ENCODE measurements around the gene LSM3.
A peak's percentile ranks its signal among the peaks of the same experiment; 100 is the strongest.

The LSM3 gene

DNA sequence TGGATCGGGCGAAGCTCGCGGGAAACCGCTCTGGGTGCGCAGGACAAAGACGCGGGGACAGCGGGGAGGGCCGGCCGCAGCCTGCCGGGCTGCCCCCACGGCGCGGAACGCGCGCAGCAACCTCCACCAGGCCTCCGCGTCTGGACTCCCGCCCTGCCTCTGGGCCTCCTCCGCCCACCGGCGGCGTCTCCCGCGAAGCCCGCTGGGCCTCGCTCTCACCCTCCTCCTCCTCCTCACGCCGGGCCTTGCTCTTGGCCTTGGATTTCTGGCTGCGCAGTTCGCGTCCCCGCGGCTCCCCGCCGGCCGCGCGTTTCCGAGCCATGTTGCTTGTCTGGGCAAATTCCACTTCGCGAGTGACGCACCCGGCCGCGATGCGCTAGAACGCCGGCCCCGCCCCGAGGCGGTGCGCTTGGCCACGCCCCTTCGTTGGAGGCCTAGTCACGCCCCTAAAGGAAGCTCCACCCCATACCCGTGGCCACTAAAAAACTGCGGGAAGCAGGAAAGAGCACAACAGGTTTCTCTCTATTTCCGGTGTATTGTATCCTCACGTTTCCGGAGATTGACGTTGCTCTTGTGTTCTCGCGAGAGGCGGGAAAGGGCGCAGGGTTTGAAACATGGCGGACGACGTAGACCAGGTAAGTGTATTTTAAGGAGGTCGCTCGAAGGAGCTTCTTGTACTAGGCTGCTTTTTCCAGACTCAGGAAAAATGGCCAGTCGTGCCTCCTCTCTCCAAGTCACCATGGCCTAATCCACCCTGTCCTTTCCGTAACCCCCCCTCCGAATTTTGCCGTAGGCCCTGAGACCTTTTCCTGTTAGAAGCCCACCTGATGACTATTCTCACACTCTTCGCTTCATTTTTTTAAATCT lies at the start of gene LSM3, which contains the start of gene XPC:
TSS of gene LSM3 (plus strand) at position 571 of the 867 bp plus-strand sequence. CDS start at position 615, 44 bp downstream.
TSS of gene XPC (minus strand) at position 355 of the 867 bp plus-strand sequence. CDS start at position 322, 33 bp downstream.
- peak; percentile 84 for DNase-seq

DNA sequence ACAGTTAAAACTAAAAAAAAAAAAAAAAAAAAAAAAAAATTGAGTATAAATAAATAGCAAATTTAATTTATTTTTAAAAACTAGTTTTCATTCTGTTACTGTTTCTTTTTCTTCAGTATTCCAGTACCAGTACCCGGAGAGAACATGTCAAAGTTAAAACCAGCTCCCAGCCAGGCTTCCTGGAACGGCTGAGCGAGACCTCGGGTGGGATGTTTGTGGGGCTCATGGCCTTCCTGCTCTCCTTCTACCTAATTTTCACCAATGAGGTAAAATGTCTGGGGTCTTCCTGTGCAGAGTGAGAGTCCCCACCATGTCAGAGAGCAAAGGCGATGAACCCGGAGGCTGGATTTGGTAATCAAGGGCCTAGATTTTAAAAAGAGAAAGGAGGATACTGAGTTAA lies 49.3 kb upstream of the LSM3 start:
- DNase-seq: no peak

DNA sequence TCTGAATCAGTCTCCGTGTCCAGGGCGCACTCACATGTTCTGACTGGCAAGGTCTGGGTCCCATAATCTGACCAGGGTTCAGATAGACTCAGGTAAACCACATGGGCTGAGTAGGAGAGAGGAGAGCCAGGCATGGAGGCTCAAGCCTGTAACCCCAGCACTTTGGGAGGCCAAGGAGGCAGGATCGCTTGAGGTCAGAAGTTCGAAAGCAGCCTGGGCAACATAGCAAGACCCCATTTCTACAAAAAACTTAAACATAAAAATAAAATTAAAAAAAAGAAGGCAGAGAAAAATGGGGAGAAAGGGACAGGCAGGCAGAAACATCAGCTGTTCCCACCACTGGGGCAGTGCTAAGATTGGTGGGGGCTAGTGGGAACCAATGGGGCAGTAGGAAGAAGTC lies 48.4 kb upstream of the LSM3 start:
- no peak for DNase-seq

DNA sequence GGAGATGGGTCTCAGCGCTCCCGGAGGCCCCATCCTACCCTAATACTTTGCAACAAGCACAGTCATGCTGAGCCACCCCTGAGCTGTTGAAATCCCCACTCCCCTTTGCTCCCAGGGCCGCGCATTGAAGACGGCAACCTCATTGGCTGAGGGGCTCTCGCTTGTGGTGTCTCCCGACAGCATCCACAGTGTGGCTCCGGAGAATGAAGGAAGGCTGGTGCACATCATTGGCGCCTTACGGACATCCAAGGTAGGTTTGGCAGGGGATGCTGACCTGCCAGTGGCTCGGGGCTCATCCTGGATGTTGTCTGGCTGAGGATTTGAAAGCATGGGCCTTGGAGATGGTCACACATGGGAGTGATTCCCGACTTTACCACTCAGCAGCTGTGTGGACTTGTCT lies 47.9 kb upstream of the LSM3 start:
- DNase-seq: no peak

DNA sequence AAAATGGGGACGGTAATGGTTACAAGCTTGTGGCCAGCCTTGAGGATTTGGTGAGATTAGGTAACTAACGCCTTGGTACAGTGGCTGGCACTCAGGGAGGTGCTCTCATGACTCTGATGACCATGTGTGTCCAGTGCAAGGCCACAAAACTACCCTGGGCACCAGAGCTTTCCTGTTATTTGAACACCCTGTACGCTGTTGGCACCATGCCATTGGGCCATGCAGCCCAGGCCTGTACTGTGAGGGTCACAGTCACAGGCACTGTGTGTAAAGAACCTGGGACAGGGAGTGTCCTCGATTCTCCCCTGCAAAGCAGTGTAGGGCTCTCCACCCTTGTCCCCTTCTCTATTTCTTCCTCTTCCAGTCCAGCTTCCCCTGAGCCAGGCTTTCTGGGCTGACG lies 47.5 kb upstream of the LSM3 start:
- DNase-seq: no peak

DNA sequence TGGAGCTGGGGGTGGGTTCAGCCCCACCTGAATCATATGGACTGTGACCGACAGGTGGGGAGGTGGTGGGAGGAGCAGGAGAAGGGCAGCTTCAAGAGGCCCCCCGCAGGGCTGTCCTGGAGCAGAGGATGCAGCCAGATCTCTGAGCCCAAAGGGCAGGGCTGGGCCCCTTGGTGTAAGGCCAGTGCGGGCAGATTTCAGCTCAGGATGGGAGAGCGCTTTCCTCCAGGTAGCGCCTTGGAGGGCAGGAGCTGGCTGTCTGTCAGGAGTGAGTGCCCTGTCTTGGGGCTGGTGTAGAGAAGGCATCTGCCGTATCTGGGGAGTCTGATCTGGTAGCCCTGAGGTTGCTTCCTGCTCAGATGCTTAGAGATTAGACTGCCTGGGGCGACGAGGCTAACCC lies 46.5 kb upstream of the LSM3 start:
- no peak for DNase-seq

DNA sequence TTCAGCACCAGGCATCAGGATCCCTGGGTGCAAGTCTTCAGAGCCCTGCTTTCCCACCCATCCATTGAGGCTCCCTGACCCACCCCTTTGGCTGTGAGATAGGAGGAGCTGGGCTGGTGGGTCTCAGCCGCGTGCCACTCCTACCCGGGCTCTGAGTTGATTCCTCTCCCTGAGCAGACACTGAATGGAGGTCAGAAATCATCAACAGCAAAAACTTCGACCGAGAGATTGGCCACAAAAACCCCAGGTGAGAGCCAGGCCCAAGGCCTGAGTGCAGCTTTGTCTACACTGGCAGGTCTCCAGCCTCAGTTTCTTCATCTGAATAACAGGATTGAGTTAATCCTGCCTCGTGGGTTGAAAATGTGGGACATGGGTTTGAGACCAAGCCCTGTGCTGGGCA lies 45.9 kb upstream of the LSM3 start:
- DNase-seq: no peak

DNA sequence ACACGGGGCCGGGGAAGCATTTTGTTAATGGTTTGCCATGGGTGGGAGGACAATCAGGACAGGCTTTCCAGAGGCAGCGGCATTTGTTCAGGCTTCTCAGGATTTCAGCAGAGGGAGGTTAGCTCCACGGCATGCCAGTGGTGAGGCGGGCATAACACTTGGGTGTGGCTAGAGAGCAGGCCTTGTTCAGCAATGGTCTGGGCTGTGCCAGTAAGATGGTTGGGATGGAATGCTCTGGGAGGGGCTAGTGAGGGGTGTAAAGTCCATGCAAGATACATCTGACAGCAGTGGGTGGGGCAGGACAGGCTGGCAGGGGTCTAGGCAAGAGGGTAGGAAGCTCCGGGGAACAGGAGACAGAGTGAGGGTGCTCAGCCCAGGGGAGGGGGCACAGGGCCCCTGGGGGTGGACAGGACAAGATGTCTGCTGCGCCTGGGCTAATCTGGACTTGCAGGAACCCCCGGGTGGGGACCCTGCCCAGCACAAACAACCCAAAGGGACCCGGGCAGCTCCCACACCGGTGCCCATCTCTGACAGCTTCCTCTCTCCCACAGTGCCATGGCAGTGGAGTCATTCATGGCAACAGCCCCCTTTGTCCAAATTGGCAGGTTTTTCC lies 45.3 kb upstream of the LSM3 start:
- DNase-seq: no peak

DNA sequence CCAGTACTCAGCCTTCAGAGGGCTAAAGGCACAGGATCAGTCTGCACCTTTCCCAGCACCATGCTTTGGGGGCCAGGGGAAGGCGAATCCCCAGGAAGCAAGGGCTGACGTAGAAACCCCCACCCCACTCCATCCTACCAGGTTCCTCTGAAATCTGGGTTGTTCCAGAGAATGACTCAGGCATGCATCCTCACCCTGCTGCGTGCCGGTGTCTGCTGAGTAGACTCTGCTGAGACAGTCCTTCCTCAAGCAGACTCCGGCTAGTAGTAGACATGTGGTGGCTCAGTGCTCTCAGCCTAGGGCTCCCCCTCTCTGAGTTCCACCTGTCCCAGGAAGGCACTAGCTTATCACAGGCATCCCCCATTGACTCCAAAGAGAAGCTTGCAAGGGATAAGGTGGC lies 44.7 kb upstream of the LSM3 start:
- DNase-seq: no peak

DNA sequence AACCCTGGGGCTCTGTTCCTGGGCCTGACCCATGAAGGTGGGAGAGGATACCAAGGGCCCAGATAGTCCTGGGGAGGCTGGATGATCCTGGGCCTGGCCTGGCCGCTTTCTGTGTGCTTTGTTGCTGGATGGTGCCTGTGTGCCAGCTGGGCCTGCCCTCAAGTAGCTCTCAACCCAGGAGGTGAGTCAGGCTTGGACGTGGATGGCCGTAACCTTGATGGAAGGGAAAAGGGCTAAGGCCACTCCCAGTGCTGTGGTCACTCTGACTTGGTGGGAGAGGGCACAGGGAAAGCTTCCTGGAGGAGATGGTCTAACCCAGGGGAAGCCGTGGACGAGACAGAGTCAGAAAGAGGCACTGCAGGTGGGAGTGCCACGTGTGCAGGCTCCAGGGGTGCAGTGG lies 44.3 kb upstream of the LSM3 start:
- DNase-seq: no peak

DNA sequence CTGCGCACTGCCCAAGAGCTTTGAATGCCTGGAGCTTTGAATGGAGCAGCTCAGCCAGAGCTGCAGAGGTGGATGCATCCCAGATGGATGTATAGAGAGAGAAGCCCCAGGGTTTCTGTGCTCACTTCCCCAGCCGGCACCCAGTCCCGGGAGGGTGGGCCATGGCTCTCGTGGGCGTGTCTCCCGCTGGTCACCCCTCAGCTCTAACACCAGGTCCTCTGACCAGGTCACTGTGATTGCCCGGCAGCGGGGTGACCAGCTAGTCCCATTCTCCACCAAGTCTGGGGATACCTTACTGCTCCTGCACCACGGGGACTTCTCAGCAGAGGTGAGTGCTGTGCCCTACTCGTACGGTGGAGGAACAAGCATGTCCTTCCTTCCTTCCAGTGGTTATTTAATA lies 43.0 kb upstream of the LSM3 start:
- DNase-seq: no peak

DNA sequence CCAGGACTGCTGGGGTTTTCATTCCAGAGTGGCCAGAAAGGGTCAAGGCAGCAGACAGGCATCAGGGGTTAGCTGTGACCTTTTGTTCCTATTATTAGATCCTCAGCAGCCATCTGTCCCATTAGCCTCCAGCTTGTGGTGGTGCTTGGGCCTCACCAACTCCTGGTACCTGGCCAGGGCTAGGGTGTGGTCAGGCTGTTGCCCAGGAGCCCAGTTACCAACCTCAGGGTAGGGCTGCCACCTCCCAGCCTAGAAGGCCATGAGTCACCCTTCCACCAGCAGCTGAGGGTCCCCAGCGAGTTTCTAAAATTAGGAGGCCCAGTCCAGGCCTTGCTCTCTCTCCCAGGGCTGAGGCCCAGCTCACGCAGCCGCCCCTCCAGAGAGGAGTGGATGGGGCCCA lies 41.6 kb upstream of the LSM3 start:
- DNase-seq: no peak

DNA sequence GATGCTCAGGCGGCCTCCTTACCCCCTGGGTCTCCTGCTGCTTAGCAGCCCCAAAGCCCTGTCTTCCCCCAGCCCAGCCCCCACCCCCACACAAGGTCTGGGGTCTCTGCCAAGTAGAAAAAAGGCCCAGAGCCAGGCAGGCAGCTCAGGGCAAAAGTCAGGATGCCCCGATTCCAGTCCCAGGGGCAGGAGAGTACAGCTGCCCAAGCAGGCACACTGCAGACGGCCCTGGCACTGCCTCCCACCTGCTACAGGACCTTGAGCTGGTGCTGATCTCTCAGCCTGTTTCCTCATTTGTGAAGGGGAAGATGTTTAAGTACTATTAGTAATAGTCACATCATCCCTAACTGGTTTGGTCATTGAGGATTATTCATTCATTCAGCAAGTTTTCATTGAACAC lies 41.2 kb upstream of the LSM3 start:
- no peak for DNase-seq

DNA sequence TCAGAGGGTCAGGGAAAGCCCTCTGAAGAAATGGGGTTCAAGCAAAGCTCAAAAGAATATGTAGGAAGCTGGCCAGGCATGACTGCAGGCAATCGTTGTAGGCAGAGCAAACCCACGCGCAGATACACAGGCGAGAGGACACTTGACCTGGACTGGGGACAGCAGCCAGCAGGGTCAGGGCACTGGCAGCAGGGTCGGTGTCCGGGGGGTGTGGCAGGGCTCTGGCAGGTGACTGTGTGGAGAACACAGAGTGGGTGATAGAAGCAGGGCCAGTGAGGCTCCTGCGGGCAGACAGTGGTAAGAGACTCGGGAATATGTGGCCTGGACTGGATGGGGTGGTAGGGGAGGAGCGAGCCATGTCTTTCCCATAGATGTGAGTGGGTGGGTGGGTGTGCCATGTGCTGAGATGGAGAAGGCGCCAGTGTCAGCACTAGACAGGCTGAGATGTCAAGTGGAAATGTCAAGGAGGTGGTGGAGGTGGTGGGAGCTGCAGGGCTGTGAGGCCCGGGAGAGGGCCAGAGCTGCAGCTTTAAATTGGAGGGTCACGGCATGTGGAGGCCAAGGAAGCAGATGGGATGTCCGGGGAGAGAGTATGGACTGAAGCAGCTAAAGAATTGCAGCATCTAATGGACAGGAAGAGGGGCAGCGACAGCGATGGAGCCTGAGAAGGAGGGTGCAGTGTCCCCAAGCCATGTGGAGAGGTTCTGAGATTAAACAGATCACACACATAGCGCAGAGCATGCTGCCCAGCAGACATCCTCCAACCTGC lies 40.3 kb upstream of the LSM3 start:
- DNase-seq: no peak

DNA sequence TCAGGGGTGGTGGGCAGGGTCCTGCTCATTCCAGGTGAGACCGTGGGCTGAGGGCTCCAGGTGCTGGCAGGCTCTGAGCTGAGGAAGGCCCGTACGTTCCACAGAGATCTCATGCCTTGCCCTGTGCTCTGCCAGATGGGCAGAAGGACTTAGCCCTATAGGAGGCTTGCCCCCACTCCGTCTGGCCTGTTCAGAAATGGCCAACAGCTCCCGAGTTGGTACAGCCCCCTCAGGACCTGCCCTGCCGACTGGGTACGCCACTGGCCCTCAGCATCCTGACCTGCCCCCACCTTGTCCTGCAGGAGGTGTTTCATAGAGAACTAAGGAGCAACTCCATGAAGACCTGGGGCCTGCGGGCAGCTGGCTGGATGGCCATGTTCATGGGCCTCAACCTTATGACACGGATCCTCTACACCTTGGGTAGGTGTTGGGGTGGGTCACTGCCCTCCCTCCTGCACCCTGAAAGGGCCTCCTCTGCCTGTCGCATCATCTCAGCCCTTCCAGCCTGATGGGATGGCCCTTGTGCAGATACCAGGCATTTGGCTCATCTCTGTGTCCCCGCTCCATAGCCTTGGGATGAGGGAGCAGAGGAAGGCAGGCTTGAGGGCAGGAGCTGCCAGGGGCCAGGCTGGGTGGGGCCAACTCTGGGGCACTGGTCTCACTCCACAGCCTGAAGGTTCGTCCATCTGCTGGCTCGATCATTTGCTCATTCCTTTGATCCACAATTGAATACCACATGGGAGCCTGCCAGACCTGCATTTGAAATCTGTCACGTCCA lies 39.5 kb upstream of the LSM3 start:
- DNase-seq: no peak

DNA sequence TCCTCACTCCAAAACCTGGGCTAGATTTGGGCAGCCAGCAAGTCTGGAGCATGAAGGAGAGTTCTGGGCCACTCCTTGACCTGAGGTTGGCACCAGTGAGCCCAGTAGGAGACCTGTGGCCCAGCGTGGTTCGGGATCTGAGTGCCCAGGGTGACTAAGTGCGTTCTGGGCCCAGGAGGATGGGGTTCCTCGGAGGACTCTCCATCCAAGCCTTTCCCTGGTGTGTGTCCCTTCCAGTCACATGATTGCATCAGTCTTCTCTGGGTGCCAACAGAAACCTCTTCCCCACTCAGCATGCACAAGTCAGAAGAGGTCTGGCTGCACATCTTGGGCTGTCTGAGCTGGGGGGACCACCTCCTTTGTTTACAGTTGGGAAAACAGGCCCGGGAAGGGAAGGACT lies 38.8 kb upstream of the LSM3 start:
- no peak for DNase-seq

DNA sequence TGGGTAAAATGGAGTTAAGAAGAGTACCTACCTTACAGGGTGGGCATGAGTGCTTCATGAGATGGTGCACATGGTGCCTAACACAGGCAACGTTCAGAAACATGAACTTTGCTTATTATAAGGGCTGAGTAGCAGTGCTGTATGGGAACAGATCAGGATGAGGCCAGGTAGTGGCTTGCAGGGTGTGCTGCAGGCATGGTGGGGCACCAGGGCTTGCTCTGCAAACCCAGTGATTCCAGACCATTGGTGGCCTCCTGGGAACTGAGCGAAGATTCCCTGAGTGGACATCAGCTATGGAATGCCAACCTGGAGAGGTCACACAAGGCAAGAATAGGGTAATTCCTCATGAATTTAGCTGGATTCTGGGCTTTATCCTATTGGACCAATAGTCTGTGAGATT lies 37.9 kb upstream of the LSM3 start:
- no peak for DNase-seq

DNA sequence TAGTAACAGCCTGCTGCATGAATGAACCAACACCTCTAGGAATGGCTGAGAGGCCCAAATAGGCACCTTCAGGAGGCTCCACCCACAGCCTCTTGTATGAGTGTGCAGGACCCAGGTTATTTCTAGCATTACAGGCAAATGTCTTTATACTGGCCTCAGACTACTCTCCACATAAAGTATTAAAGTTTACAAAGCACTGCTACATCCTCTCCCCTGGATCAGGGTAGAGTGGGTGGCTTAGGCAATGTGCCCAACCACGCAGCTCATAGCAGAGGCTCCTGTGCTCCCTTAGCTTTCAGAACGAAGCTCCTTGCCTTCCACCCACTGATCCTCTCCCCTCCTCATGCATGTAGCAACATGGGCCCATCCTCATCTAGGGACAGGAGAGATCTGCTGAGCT lies 37.5 kb upstream of the LSM3 start:
- peak; percentile 16 for DNase-seq

DNA sequence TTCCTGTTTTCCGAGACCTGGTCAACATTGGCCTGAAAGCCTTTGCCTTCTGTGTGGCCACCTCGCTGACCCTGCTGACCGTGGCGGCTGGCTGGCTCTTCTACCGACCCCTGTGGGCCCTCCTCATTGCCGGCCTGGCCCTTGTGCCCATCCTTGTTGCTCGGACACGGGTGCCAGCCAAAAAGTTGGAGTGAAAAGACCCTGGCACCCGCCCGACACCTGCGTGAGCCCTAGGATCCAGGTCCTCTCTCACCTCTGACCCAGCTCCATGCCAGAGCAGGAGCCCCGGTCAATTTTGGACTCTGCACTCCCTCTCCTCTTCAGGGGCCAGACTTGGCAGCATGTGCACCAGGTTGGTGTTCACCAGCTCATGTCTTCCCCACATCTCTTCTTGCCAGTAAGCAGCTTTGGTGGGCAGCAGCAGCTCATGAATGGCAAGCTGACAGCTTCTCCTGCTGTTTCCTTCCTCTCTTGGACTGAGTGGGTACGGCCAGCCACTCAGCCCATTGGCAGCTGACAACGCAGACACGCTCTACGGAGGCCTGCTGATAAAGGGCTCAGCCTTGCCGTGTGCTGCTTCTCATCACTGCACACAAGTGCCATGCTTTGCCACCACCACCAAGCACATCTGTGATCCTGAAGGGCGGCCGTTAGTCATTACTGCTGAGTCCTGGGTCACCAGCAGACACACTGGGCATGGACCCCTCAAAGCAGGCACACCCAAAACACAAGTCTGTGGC lies 36.8 kb upstream of the LSM3 start:
- peak; percentile 17 for DNase-seq

DNA sequence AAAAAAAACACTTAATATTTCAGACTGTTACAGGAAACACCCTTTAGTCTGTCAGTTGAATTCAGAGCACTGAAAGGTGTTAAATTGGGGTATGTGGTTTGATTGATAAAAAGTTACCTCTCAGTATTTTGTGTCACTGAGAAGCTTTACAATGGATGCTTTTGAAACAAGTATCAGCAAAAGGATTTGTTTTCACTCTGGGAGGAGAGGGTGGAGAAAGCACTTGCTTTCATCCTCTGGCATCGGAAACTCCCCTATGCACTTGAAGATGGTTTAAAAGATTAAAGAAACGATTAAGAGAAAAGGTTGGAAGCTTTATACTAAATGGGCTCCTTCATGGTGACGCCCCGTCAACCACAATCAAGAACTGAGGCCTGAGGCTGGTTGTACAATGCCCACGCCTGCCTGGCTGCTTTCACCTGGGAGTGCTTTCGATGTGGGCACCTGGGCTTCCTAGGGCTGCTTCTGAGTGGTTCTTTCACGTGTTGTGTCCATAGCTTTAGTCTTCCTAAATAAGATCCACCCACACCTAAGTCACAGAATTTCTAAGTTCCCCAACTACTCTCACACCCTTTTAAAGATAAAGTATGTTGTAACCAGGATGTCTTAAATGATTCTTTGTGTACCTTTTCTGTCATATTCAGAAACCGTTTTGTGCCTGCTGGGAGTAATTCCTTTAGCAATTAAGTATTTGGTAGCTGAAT lies 35.9 kb upstream of the LSM3 start:
- DNase-seq: peak; percentile 36
